ENCODE data around the gene KRTAP2-1.
"Not testable (repeated sequence)": the region's sequence is repeated elsewhere in the genome, so short reads cannot be mapped to it uniquely, and the experiment has no call there.

The KRTAP2-1 gene

GRCh38 chr17:41055130-41055529 lies 8.0 kb upstream of the KRTAP2-1 start, which contains the start of gene KRTAP2-2:
Gene KRTAP2-2 (minus strand): TSS chr17:41055230. CDS start chr17:41055211, 19 bp downstream.
- not testable (repeated sequence) for DNase-seq

- DNase-seq = not testable (repeated sequence)
Measured at GRCh38 chr17:41054556-41054955, 7.4 kb upstream of the KRTAP2-1 start.

- DNase-seq = no peak
Measured at GRCh38 chr17:41054025-41054424, 6.9 kb upstream of the KRTAP2-1 start.

GRCh38 chr17:41052566-41052965 lies 5.5 kb upstream of the KRTAP2-1 start:
- no peak for DNase-seq

GRCh38 chr17:41049110-41049509 lies 2.0 kb upstream of the KRTAP2-1 start:
- no peak for DNase-seq

GRCh38 chr17:41048441-41048840 lies 1.3 kb upstream of the KRTAP2-1 start:
- no peak for DNase-seq

GRCh38 chr17:41042953-41043352 lies 4.2 kb downstream of the KRTAP2-1 start:
- DNase-seq = no peak

GRCh38 chr17:41040783-41041571 lies 6.1 kb downstream of the KRTAP2-1 start, which contains the start of gene KRTAP1-1:
Gene KRTAP1-1 (minus strand): TSS chr17:41041450. CDS start chr17:41041397, 53 bp downstream.
- not testable (repeated sequence) for DNase-seq

- DNase-seq = no peak
Measured at GRCh38 chr17:41037853-41038350, 9.2 kb downstream of the KRTAP2-1 start.

- not testable (repeated sequence) for DNase-seq
Measured at GRCh38 chr17:41034346-41034935, 12.7 kb downstream of the KRTAP2-1 start, which contains the start of gene KRTAP1-3. Gene KRTAP1-3 (minus strand): TSS chr17:41034874. CDS start chr17:41034821, 53 bp downstream.

- no peak for DNase-seq
Measured at GRCh38 chr17:41029633-41030245, 17.4 kb downstream of the KRTAP2-1 start, which contains the start of gene KRTAP1-4. Gene KRTAP1-4 (minus strand): TSS chr17:41030195. CDS start chr17:41030078, 117 bp downstream.

- DNase-seq = no peak
Measured at GRCh38 chr17:41026715-41027471, 20.2 kb downstream of the KRTAP2-1 start, which contains the start of gene KRTAP1-5. Gene KRTAP1-5 (minus strand): TSS chr17:41027208. CDS start chr17:41027155, 53 bp downstream.

GRCh38 chr17:41024697-41025096 lies 22.4 kb downstream of the KRTAP2-1 start:
- no peak for DNase-seq

- DNase-seq = no peak
Measured at GRCh38 chr17:41020336-41020735, 26.8 kb downstream of the KRTAP2-1 start.

GRCh38 chr17:41019415-41019814 lies 27.7 kb downstream of the KRTAP2-1 start:
- DNase-seq = no peak

- no peak for DNase-seq
Measured at GRCh38 chr17:41018541-41018940, 28.6 kb downstream of the KRTAP2-1 start.

- DNase-seq = no peak
Measured at GRCh38 chr17:41016578-41017215, 30.4 kb downstream of the KRTAP2-1 start.

GRCh38 chr17:41015454-41015853 lies 31.7 kb downstream of the KRTAP2-1 start:
- no peak for DNase-seq

- DNase-seq = no peak
Measured at GRCh38 chr17:41013606-41014005, 33.5 kb downstream of the KRTAP2-1 start.

- DNase-seq = no peak
Measured at GRCh38 chr17:41013181-41013580, 33.9 kb downstream of the KRTAP2-1 start.

GRCh38 chr17:41012326-41013120 lies 34.6 kb downstream of the KRTAP2-1 start:
- no peak for DNase-seq
